Measurements from ENCODE around the gene AGAP1.

GRCh38 chr2:236122236-236122635 lies 628.4 kb downstream of the AGAP1 start:
- TF ChIP-seq SMC3 (IDR thresholded peaks at IDR 0.05): no peak
- TF ChIP-seq POLR2AphosphoS2 (conservative IDR thresholded peaks at IDR 0.05; ENCODE audit: low read length): no peak
- no peak for TF ChIP-seq ZSCAN20 (CRISPR knock-in tag; IDR thresholded peaks at IDR 0.05)

Measured in A549 (cell line).